GM18520 (cell line): ENCODE measurements around the gene VIT.
A peak's percentile ranks its signal among the peaks of the same experiment; 100 is the strongest.

Source experiments
- ATAC-seq: cut with Tn5 transposase; IDR thresholded peaks from one replicate; pipeline ENCODE4 v1.9.1; 2021; ENCODE audit not compliant: unreplicated experiment

VIT gene, protein sequence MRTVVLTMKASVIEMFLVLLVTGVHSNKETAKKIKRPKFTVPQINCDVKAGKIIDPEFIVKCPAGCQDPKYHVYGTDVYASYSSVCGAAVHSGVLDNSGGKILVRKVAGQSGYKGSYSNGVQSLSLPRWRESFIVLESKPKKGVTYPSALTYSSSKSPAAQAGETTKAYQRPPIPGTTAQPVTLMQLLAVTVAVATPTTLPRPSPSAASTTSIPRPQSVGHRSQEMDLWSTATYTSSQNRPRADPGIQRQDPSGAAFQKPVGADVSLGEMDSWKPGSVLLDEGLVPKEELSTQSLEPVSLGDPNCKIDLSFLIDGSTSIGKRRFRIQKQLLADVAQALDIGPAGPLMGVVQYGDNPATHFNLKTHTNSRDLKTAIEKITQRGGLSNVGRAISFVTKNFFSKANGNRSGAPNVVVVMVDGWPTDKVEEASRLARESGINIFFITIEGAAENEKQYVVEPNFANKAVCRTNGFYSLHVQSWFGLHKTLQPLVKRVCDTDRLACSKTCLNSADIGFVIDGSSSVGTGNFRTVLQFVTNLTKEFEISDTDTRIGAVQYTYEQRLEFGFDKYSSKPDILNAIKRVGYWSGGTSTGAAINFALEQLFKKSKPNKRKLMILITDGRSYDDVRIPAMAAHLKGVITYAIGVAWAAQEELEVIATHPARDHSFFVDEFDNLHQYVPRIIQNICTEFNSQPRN

DNA sequence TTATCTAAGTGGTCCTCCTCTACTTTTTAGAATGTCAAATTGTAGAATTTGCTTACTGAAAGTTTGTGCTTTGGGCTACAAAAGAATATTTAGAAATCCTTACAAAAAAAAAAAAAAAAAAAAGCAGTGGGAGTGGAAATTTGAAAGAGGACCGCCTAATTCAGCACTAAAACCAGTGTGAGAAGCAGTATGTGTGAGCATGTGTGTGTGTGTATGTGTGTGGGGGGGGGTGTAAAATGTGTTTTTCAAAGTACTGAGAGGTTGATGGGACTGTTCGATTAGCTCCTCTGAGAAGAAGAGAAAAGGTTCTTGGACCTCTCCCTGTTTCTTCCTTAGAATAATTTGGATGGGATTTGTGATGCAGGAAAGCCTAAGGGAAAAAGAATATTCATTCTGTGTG is at the start of gene VIT:
VIT (plus strand) TSS at position 175 of the 400 bp plus-strand sequence. CDS start 19,664 bp downstream, outside the sequence.
- no peak for ATAC-seq

DNA sequence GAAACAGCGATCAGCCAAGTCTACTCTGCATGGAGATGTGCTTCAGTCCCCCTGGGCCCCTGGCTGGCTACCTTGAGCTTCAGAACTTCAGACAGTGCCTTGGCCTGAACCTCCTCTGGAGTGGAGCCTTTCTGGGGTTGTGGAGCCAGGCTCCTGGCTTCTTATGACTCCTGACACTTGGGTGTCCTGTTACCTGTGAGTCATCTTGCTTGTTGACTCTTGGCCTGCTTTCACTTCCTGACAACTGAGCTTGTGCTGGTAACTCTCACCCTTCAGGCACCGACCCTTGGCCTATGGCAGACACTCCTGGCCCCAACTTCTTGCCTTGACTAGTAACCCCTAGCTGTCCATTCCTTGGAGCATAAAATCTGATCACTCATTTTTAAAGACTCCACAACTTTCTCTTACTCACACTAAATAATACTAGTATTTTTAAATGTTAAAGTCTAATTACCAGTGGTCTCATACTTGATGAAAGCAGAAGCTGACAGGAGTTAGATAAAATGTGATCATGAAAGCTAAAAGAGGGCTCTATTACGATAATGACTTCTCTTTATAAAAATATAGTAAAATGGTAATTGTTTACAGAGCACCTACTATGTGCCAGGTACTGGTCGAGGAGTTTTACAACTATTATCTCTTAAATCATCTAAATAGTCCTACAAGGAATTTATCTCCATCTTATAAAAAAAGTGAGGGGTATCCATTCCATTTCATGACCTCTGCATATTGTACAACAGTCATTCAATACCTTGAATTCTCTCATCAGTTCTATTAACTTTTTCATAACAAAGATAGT is 46.3 kb upstream of the VIT start:
- ATAC-seq = peak; percentile 94

DNA sequence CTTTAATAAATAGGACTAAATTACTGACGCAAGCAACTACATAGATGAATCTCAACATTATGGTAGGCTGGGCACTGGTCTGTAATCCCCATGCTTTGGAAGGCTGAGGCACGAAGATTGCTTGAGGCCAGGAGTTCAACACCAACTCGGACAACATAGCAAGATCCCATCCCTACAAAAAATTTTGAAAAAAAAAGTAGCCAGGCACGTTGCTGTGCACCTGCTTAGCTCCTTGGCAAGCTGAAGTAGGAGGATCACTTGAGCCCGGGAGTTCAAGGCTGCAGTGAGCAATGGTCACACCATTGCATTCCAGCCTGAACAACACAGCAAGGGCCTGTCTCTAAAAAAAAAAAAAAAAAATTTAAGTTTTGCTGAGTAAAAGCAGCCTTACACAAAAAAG is 43.4 kb upstream of the VIT start:
- ATAC-seq = no peak

DNA sequence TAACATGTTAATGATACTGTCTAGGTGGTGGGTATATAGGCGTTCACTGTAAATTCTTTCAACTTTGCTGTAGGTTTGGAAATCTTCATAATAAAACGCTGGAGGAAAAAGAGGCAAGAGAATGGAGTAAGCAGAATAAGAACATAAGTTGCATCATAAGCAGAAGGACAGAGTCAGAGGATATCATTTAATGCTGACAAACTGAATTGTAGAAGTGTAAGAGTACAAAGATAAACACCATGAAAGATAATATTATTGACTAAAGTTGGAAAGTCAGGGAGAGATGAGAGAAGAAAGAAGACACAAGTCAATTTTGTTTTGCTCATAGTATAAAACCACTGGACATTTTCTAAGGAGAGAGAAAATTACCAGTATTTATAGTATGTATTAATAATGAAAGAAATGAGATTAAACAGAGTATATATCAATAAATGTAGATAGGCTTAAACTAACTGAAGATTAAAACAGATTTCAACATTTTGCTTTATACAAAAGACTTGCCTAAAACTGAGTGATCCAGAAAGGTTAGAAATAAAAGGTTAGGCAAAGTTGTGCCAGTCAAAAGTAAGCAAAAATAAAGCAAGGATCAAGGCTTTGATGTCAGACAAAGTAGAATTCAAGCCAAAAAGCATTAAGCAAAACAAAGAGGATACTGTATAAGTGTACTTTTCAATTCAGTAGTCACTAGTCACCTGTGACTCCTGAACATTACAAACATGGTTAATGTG is 42.4 kb upstream of the VIT start:
- ATAC-seq = no peak

DNA sequence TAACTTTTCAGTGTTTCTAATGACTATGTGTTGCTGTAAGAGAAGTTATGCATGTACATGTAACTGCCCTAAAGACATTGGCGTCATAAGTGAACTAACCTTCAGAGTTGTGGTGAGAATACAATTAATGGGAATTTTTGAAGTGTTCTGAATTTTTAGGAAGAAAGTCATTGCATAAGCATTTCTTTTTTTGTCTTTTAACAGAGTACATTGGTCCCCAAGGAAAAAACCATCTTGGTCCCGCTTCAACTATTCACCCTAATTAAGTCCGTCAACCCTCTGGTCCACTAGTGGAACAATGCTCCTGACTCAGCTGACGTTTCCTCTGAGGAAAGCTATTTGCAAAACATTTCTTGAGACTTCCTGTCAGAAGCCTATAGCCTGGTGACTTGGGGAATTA is 41.1 kb upstream of the VIT start:
- ATAC-seq = no peak

DNA sequence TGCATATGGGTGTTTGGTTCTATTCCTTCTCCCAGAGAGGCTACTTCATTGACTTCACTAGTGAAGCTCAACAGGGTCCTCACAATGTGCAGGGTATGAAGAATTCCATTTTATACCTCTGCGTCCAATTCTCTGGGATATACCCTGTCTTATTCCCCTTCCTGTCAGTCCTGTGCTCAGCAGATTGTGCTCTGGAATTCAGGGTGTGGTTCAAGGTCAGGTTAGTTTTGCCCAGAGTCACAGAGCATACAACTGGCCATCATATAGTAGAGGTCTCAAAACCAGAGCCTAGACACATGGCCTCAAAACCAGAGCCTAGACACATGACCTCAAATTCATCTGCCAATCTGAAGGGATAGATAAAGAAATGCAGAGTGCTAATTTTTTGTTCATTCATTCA is 38.8 kb upstream of the VIT start:
- ATAC-seq = no peak

DNA sequence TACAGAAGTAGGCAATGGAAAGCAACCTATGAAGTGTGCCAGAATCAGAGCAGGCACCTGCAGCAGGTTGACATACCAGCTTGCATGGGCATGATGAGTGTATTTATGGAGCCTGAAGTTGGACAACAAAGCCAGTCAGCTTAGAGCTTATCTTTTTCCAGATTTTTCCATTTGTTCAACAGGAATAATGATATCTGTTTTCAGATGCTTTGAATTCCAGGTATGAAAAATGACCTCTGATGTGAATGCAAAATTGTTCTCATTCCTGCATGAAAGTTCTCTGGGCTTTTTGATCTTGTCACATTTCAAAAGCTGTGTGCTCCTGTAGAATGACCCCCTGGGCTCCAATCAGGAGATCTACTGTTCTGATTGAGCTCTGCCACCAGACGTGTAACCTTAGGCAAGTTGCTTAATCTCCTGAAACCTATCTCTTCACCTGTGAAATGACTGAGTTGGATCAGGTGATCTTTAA is 38.2 kb upstream of the VIT start:
- no peak for ATAC-seq

DNA sequence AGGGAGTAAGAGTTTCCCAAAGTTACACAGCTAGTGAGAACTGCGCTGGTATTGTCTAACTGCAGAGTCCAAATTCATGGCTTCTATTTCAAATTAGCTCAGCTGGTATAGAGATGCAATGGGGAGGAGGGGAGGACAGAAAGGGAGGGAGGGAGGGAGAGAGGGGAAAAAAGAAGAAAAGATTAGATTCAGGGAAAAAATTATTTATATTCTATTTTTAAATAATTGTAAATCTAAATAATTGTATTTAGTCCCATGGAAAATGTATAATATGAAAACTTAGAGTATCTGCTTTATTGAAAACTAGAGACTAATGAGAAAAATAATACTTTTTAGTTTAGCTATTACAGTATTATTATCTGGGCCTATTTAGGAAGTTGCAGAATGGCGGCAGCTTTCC is 37.3 kb upstream of the VIT start:
- no peak for ATAC-seq

DNA sequence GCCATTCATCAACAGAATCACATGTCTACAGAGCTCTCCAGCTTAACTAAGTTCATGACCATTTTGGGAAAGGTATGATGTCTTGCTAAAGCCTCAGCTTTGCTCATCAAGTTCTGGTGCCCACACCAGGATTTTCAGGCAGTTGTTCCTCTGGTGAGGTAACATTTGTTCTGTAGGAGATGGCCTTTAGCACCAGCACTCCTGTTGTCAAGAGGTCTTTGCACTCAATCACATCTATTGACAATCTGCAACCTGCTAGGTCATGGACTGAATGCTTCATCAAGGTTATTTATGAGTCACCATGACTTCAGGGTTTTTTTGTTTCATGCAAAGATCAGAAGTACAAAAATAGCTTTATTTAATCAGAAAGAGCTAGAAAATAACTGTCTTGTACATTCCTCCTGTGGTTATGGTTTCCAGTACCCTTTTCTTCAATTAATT is 36.6 kb upstream of the VIT start:
- ATAC-seq = peak; percentile 68

DNA sequence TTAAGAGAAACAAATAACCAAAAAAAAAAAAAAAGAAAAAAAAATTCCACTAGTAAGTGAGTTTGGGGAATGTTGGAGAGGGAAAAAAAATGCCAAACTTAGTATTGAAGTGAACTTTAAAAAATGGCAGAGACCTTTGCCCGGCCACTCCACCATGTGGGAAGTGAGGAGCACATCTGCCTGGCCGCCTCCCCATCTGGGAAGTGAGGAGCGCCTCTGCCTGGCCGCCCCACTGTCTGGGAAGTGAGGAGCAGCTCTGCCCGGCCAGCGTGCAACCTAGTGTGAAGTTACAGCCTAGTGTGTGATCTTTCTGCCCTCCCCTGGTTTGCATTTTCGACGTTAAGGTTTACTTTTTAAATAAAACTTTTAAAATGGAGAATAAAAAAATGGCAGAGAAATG is 33.9 kb upstream of the VIT start:
- ATAC-seq = no peak

DNA sequence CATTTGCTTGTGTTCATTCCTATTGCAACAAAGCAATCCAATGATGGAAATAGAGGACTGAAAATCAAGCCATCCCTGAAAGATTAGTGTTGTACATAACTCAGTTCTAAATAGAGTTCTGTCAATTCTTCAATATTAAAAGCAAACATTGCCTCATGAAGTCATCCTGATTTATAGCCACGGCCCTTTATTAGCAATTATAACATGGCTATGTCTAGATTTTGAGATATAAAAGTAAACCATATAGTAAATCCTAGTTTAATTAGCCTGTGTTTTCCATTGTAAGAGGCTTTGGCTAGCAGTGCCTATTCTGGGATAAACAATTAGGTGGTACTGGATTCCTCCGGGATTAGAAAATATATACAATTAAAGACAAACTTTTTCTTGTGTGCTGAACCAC is 33.2 kb upstream of the VIT start:
- ATAC-seq = no peak

DNA sequence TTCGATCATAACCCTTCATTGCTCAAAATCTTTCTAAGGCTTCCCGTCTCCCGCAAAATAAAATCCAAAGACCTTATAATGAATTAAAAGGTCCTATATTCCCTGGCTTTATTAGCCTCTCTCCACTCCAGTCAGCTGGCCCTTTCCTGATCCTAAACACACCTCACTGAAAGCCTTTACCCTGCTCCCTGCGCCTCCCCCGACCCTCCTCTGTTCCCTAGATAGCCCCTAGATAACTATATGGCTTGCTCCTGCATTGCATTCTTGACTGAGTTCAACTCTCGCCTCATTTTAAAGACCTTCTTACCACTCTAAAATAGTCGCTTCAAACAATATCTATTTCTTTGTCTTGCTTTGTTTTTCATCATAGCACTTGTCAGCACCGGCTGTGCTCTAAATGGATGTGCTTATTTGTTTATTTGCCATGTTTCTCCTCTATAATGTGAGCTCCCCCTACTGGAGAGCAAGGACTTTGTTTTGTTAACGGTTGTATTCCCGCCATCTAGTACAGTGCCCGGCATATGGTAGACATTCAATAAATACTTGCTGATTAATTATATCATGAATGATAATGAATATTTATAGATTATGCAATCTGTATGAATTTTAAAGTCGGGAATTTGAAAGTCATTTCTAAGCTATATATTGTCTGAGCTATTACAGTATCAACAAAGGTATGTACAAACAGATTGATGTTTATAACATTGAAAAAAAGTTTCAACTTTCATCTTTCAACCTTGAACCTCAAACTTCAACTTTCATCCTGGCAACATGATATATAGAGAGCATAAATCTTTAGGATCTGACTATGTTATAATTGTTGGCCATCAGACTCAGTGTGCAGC is 32.4 kb upstream of the VIT start:
- peak; percentile 51 for ATAC-seq

DNA sequence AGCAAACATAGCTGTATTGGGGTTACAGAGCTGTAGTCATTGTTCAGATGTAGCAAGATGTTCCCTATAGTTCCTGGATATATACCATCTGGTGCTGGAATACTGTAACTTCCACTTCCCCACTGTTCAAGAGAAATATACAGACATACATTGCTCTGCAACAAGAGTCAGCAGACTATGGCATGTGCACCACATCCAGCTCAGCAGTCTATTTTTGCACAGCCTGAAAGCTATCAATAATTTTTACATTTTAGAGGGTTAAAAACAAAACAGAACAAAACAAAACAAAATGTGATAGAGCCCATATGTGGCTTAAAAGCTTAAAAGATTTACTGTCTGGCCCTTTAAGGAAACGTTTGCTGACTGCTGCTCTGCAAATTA is 31.8 kb upstream of the VIT start:
- ATAC-seq = no peak

DNA sequence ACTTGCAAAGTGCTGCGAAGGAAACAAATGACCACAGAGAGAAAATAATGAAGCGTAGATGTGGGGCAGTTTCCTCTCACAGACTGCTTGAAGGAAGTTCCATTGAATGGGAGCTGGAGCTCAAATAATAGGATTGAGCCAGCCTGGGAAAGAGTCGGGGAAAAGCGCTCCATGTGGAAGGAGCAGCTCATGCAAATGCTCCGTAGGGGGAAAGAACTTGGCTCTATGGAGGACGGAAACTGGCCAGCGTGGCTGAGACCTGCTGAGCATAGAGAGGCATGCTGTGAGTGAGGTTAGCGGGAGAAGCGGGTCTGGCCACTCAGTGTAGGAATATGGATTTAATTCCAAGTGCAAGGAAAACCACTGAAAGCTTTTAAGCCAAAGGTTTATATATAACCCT is 28.6 kb upstream of the VIT start:
- no peak for ATAC-seq

DNA sequence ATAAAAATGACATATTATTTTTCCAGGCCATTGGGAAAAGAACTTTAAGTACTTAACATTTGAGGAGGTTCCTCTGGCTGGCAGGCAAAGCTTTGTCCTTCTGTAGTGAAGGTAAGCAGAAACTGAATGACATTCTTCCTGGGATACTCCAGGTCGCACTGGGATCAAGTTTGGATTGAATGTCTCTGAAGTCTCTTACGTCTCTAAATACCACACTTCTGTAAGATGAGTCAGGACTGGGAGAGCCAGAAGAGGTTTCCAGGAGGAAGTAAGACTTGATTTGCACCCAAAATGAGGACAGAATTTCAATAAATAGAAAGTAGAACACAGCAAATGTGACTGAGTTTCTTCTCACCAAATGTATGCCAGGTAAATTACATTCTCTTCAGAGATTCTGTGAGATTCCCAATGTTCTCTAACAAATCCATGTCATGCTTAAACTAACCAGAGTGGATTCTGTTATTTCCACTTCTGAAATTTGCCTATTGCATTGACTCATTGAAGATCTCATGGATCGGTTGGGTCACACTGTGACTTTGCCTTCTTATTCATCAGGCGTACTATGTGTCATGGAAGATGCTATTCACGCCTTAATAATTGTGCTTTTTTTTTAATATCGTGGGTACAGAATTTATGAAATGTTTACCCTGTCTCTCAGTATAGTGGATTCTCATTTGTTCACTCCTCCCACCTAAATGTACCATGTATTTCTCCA is 25.5 kb upstream of the VIT start:
- no peak for ATAC-seq

DNA sequence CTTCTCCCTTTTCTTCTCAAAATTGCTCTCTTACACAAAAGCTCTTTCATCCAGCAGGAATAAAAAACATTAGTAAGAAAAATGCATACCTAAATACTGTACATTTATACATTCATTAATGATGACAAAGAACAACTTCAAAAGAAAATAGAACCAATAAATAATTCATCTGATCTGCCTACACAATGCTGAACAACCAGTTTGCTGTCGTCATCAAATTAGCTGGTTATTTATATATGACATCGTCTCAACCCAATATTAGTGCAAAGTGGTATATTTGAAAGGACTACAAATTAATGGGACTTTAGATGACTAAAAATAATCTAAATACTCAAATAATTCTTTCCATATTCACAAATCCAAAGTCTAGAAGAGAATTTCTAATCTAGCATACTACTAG is 24.8 kb upstream of the VIT start:
- no peak for ATAC-seq

DNA sequence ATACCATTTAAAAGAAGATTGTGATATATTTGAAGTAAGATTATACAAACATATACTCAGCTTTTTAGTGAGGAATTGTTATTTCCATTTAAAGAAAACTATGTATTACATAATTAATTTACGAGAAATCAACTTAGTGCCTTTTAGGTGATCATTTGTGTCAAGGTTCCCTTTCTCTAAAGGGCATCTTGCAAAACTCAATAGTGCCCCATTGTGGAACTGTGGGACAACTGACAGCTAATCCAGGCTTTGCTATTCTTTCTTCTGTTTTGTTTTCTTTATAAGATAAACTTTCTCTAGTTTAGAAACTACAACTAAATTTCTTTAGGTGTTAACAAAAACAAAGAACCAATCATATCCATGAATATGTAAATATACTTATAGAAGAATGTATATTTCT is 24.3 kb upstream of the VIT start:
- ATAC-seq = no peak

DNA sequence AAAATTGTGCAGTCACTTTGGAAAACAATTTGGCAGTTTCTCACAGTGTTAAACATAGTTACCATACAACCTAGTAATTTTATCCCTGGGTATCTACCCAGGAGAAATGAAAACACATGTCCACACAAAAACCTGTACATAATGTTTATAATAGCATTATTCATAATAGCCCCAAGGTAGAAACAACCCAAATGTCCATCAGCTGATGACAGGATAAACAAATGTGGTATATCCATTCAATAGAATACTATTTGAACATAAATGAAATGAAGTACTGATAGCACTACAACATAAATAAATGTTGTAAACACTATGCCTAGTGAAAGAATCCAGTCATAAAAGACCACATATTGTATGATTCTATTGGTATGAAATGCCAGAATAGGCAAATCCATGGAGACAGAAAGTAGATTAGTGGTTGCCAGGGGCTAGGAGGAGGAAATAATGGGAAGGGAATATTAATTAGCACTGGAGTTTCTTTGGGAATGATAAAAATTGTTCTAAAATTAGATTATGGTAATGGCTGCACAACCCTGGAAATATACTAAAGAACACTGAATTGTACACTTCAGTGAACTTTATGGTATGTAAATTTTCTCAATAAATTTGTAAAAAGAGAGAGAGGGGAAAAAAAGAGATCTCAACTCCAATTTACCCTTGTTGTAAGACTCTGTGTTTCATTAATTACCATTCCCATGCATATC is 20.8 kb upstream of the VIT start:
- no peak for ATAC-seq

DNA sequence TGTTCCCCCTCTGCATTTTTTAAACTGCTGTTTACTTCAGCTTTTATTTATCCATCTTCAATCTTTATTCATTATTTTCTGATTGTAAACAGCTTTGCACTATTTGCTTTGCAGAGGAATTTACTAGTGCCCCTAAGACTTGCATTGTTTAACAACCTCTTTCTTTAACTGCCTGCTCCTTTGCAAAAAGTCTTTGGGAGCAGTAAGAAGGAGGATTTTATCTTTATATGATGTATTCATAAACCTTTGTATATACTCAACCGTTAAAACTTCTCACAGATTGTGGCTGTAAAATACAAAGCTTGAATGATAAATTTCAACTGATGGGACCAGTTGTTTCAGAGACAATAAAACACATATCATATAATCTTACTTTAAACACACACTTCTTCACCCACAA is 20.1 kb upstream of the VIT start:
- ATAC-seq = no peak
